Stimulated activated CD8-positive, alpha-beta memory T cell treated with anti-CD3 and anti-CD28 coated beads, Interleukin-7, amount 100 ng/mL, for 4 hours (primary cell): ENCODE data around the gene PLD2.
"Not testable (repeated sequence)": the region's sequence is repeated elsewhere in the genome, so short reads cannot be mapped to it uniquely, and the experiment has no call there.

ENCODE experiments used
- DNase-seq, 2 donors: peaks; one replicate each; pipeline ENCODE4 v3.0.0-alpha.2; 2020; ENCODE audit warnings: low read depth in 2 of 2

PLD2 gene

DNA sequence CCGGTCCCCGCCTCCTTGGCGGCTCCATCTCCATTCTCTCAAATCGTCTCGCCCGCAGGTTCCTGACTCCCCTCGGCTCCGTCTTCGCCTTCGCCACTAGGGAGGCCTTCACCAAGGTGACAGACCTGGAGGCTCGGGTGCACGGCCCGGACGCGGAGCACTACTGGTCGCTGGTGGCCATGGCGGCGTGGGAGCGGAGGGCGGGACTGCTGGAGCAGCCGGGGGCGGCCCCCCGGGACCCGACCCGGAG, 17.3 kb upstream of the PLD2 start:
- no peak for DNase-seq

DNA sequence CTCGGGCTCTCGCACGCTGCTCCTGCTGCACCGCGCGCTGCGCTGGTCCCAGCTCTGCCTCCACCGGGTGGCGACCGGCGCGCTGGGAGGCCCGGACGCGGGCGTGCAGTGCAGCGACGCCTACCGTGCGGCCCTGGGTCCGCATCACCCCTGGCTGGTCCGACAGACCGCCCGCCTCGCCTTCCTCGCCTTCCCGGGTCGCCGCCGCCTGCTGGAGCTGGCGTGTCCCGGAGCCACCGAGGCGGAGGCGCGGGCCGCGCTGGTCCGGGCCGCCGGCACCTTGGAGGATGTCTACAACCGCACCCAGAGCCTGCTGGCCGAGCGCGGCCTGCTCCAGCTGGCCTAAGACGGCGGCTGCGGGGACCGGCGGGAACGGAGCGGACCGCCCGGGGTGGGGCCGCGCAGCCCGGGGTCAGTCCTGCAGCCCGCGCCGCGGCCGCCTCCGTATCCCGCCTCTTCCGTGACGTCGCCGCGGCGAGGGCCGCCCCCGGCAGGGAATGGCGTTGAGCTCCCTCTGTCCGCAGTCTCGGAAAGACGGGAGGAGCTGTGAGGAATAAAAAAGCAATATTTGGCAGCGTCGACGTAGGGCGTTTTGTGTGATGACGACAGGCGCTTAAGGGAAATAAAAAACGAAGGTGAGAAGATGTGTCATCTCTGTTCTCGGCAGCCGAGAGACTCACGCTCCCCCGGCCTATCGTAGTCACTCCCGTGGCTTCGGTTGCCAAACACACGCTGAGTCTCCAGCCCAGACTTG, 16.8 kb upstream of the PLD2 start:
- DNase-seq: peak; percentile 64 to 74

DNA sequence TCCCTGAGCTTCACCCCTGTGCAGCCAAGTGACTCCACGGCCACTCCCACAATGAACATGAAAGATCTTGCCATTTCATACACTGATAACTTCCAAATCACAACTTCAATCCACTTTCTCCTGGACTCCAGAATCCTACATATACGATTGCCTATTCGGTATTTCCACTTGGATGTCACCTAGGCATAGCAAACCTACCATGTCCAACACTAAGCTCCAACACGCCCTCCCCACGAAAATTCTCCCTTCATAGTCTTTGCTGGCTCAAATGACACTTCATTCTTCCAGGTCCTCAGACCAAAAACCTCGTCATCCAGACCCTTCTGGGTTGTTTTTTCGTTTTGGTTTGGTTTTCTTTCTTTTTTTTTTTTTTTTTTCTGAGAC, 16.3 kb upstream of the PLD2 start:
- no peak for DNase-seq

DNA sequence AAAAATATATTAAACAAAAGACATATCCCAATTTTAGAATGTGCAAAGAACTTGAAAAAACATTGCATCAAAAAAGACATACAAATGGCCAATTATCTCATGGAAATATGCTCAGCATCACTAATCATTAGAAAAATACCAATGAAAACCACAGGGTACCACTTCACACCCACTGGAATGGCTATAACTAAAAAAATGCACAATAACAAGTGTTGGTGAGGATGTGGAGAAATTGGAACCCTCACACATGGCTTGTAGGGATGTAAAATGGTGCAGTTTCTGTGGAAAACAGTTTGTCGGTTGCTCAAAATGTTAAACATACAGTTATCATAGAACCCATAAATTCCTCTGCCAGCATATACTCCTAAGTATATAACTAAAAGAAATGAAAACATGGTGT, 11.8 kb upstream of the PLD2 start:
- DNase-seq: no peak

DNA sequence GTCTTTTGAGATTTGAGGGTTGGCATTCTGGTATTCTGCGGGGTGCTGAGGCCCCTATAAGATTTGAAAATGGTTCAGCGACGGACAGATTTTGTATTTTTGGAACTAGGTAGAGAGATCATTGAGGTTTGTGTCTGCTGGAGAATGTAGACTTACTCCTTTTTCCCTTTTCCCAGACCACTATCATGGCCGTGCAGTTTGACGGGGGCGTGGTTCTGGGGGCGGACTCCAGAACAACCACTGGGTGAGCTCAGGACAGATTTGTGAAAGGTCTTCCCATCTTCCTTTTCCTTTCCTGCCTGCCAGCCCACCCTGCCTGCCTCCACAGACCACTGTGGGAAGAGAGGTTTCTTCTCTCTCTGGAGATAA, 10.4 kb upstream of the PLD2 start:
- DNase-seq: no peak

DNA sequence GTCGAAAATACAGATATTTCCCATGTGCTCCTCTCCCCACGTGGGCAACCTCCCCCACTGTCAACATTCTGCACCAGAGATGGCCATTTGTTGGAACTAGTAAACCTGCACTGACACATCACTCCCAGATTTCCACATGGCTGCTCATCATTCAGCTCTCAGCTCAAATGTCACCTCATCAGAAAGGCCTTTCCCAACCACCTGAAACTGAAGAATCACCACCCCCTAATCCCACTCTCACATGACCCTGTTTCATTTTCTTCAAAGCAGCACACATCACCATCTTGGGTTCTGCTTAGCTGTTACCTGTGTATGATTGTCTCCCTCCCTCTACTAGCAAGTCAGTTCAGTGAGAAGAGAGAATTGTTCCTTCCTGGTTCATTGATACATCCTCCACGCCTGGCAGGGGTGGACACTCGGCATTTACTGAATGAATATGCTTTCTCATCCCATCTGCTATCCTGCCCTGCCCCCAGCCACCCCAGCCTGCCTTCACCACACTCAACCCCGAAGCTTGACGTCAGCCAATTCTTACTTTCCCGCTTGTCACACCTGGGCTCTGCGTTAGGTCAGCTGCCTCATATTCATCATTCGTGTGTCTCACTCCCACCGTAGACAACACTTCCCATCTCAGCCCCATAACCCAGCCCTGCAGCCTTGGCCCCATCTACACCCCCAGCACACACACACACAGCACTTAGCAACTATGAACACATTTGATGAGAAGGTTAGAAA, 6.3 kb upstream of the PLD2 start:
- DNase-seq: no peak

DNA sequence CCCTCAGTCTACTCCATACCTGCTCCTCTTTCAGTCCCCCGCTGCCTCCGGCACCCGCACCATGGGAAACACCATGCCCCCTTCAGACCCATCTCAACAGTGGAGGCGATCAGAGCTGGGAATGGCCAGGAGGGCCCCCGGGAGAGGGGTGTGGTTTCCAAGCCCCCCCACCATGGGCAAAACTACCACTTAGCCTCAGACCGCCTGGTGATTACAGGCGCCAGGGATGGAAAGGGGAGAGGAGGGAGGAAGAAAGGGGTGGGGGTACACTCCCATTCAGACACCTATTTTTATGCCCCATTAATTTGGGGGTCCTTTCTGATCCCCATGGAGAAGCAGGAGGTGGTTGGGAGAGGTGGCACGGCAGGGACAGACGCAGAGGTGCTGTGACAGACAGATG, 4.7 kb upstream of the PLD2 start, which contains the start of gene C17orf114:
C17orf114 (minus strand) TSS at position 101 of the 400 bp plus-strand sequence.
- no peak for DNase-seq

DNA sequence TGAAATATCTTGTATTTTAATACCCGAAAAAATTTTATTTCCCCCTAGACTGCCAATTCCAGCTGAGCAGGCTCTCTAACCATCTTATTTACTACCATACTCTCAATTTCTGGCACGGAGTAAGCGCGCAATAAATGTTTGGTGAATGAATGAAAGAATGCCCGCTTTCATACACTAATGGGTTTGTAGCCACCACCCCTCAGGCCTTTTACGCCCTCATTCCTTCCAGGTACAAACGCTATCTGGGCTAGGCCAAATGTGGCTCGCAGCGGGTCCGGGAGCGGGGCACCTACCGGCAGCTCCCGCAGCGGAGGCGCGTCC, 536 bp upstream of the PLD2 start:
- DNase-seq: no peak

DNA sequence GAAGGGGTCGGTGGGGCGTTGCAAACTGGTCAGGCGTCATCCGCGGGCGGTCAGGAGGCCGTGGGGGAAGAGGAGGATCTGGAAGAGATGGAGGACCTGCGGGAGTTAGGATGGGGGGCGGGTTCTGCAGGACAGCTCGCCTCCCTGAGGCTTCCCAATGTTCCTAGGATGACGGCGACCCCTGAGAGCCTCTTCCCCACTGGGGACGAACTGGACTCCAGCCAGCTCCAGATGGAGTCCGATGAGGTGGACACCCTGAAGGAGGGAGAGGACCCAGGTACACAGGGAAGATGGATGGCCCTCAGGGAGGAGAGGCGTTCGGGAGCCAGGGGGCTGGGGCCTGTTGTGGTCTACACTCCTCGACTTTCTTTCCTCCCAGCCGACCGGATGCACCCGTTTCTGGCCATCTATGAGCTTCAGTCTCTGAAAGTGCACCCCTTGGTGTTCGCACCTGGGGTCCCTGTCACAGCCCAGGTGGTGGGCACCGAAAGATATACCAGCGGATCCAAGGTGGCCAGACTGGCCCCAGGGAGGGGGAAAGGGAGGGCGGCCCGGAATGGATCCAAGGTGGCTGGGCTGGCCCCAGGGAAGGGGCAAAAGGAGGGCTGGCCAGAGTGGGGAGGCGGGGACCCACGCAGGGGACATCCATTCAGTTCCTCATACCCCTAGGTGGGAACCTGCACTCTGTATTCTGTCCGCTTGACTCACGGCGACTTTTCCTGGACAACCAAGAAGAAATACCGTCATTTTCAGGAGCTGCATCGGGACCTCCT, 839 bp downstream of the PLD2 start:
- DNase-seq: no peak

DNA sequence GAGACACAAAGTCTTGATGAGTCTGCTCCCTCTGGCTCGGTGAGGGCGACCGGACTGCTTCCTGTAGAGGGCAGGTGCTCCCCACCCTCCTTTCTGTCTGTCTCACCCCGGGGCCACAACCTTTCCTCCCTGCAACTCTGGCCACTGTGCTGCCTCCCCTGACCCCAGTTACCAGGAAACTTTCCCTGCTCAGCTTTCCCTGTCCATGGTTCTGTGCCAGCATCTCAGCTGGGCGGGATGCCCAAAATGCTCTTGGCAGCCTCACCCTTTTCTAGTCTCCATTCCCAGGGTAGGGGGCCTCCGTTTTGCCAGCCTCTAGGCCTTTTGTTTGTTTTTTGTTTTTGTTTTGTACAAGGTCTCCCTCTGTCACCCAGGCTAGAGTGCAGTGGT, 1.4 kb downstream of the PLD2 start:
- no peak for DNase-seq

DNA sequence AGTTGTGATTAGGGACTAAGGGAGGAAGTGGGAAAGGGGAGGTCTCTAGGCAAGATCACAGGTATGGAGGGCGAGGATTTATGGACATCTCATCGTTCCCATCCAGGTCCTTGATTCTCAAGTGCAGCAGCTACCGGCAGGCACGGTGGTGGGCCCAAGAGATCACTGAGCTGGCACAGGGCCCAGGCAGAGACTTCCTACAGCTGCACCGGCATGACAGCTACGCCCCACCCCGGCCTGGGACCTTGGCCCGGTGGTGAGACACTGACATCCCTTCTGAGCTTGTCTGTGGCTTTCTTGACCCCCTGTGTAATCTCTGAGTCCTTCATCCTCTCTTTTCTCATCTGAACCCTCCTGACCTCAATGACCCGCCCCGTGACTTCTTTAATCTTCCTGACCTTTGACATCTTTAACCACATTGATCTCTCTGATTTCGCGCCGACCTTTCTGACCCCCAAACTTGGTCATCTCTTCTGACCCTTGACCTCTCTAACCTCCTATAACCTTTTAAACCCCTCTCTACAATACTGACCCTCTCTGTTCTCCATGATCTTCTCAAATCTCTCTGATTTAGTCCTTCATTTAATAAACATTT, 3.8 kb downstream of the PLD2 start:
- no peak for DNase-seq

DNA sequence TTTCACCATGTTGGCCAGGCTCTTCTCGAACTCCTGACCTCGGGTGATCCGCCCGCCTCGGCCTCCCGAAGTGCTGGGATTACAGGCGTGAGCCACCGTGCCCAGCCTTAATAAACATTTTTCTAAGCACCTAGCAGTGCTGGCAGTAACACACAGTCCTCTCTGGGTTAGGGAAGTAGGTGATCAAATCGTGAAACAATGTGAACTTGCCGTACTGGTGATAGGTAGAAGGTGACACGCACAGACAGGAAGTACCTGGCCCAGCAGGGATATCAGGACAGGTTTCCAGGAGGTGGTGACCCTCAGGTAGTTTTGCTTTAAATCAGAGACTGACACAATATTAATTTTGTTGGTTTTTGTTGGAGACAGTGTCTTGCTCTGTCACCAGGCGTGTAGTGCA, 4.5 kb downstream of the PLD2 start:
- DNase-seq: no peak

DNA sequence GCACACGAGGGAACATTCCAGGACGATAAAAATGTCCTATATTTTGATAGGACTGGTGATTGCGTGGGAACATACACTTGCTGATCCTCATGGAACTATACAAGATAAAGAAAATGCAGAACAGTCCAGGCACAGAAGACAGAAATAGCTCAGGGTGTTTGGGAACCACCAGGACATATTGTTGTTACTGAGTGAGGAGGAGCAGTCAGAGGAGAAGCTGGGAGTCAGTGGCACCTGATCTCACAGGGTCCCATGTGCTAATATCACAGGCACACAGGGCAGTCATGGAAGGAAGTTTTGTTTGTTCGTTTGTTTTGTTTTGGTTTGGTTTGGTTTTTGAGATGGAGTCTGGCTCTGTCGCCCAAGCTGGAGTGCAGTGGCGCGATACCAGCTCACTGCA, 5.7 kb downstream of the PLD2 start:
- DNase-seq: no peak

DNA sequence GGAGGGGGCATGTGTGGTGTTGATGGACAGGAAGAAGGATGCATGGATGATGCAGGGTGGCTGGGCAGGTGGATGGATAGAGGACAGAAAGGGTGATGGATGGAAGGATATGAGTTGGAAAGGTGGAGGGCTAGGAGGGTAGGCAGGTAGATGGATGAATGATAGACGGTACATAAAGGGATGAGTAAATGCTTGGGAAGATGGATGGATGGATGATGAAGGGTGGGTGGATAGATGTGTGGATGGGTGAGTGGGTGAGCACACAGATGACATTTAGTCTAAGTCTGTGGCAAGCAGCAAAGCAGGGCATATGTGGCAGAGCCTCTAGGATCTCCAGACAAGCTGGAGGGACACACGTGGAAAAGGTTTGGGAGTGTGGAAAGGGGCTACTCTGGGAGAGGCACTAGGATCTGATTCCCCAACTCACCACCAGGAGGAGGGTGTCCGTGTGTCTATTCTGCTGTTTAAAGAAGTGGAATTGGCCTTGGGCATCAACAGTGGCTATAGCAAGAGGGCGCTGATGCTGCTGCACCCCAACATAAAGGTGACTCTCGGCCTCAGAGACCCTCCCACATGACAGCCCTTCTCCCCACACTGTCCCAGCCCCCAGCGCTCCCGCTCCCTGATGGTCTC, 8.2 kb downstream of the PLD2 start:
- DNase-seq: no peak

DNA sequence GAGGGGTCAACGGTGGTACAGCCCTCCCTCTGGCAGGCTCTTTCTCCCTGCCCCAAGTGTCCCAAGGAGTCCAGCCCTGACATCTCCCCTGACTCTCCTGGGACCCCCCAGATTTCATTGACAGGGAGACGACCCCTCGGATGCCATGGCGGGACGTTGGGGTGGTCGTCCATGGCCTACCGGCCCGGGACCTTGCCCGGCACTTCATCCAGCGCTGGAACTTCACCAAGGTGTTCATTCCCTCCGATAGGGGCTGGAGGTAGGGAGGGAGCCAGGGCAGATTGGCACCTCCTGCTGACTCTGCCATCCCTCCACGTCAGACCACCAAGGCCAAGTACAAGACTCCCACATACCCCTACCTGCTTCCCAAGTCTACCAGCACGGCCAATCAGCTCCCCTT, 9.9 kb downstream of the PLD2 start:
- no peak for DNase-seq

DNA sequence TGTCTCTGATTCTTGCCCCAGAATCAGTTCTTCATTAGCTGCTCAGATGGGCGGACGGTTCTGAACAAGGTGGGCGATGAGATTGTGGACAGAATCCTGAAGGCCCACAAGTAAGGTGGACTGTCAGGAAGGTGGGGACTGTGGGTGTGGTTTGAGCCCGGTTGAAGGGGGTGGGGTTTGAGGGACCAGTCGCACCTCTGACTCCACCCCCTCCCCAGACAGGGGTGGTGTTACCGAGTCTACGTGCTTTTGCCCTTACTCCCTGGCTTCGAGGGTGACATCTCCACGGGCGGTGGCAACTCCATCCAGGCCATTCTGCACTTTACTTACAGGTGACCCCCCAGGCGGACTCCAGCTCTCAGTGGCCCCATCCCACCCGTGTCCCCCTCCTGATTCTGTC, 11.3 kb downstream of the PLD2 start:
- no peak for DNase-seq

DNA sequence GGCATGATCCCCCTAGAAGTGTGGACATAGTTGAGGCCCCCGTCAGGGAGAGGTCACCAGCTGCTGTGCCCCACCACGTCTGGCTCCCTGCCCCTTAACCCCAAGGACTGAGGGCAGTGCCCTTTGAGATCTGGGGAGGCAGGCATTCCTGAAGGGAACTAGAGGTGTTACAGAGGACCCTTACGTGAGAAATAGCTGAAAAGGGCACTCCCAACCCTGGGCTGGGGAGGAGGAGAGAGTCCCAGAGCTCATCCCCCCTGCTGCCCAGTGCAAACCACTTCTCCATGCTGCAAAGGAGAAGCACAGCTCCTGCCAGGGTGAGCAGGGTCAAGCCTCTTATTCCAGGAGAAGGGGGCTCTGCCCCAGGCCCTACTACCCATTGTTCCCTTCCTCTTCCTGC, 15.9 kb downstream of the PLD2 start:
- no peak for DNase-seq

DNA sequence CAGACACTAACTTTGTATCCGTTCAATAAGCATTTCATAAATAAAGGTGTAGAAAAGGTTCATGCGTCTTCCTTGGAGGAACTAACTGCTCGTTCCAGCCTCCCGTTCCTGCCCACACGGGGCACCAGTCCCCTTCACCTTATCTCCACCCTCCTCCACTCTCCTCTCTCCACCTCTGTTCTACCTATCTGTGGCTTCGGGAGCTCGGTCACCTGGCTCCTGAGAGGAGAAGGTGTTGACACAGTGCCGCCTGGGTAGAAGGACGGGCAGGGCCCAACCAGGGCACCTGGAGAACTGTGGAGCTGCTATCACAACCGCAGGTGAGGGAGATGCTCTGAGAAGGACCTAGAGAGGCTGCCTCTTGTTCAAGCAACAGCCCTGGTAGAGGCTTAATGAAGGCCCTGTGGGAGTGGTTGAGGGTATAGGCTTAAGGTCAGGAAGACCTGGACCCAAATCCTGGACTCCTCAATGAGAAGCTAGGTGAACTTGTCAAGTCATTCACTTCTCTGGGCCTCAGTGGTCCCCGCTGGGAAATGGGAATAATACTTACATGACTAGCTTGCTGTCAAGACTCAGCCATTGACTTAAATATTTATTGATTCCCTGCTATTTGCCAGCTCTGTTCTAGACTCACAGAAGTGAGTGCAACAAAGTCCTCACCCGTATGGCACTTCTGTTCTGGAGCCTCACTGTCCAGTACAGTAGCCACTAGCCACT, 16.6 kb downstream of the PLD2 start:
- no peak for DNase-seq

DNA sequence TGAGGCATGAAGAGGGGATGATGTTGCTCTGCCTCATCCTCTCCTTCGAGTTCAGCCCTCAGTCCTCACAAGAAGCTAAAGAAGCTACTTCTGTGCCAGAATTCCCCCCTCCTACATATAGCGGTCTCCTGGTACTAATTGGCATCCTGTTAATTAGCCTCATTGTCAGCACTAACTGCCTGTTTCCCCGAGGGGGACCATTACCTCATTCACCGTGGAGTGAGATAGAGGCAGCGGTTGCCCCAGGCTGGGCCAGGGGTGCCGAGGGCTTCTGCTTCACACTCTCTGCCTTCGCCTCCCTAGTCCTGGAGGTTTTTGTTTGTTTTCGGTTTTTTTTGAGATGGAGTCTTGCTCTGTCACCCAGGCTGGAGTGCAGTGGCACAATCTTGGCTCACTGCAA, 20.4 kb downstream of the PLD2 start:
- DNase-seq: no peak

DNA sequence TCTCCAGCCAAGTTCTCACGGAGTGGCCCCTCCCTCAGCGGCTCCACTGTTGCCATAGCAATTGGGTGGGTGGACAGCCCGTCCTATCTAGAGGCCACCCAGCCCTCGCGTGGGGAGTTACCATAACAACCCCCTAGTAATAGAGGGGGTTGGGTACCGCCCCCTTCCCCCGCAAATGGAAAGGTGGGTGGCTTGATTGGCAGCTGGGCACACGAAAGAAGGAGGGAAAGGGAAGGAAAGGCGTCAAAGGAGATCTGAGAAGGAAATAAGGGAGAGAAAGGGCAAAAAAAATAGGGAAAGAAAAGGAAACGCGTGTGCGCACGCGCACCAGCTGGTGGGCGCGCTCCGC, 25.9 kb downstream of the PLD2 start:
- DNase-seq: not testable (repeated sequence)

DNA sequence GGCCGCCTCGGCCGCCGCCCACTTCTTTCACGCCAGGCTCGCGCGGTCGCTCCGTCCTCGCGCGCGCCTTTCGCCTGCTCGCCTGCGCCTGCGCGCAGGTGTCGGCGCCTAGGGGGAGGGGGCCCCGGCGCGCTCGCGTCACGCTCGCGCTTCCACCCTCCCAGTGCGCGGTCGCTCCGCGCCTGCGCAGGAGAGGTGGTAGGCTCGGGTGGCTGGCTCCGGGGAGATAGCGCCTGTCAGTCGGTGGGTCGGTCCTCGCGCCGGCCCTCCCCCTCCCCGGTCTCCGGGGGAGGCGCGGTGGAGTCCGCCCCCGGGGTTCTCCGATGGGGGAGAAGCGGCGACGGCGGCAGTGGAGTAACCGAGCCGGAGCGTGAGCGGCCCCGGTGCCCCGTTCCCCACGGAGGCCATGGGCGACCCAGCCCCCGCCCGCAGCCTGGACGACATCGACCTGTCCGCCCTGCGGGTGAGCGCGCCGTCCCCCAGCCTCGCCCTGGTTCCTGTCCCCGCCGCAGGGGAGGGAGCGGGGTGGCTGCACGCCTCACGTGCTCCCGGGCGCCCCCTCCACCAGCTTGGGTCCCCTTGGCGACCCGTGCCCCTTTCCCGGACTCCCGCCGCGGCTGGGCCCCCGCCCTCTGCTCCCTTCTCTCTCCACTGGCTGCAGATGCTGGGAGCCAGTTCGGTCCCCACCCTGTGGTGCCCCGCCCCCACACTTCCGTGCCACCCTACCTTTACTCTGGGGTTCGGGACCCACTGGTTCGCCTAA, 26.4 kb downstream of the PLD2 start, which contains the start of gene MINK1:
MINK1 (plus strand) TSS at position 163 of the 763 bp plus-strand sequence; CDS start at position 407, 244 bp downstream.
- peak; percentile 75 to 88 for DNase-seq
